ENCODE data around the gene PF4V1.

PF4V1 gene

GRCh38 chr4:73871511-73872310 lies 18.6 kb downstream of the PF4V1 start:
- Histone ChIP-seq H3K27ac (ENCODE audit: low read length) (no peak overlapping the region), H3K9ac (ENCODE audit: low read length) (no peak overlapping the region), H3K4me1 (ENCODE audit: low read length) (no peaks in the 10 kb centered on the region), H3K79me2 (ENCODE audit: low read length) (no peaks in the 10 kb centered on the region), H3K9me3 (replicated peaks; ENCODE audit: insufficient read depth, low read length) (no peaks in the 10 kb centered on the region), H3K4me3 (ENCODE audit: low read length) (no peak overlapping the region), H2AFZ (ENCODE audit: low read length) (no peak overlapping the region), H3F3A (ENCODE audit: insufficient read depth, low read length) (no peaks in the 10 kb centered on the region), H4K20me1 (ENCODE audit: insufficient read depth, low read length) (no peaks in the 10 kb centered on the region), H3K4me2 (ENCODE audit: low read depth, low read length) (no peak overlapping the region), H3K36me3 (replicated peaks; ENCODE audit: insufficient read depth, low read length) (no peaks in the 10 kb centered on the region), H3K27me3 (replicated peaks; ENCODE audit: insufficient read depth, low read length) (no peaks in the 10 kb centered on the region), H3K9me2 (replicated peaks; ENCODE audit: insufficient read depth, low read length) (no peaks in the 10 kb centered on the region)
- no peak for TF ChIP-seq CTCF (IDR thresholded peaks at IDR 0.05; ENCODE audit: low read length)
- TF ChIP-seq EZH2phosphoT487 (IDR thresholded peaks at IDR 0.05; ENCODE audit: low read length), result no peak
- no peak for TF ChIP-seq EZH2 (optimal IDR thresholded peaks at IDR 0.05; ENCODE audit: low read depth, low read length)
- no peak for DNase-seq

- no peak overlapping the region for H3K4me3 ChIP-seq (ENCODE audit: low read length)
- no peaks in the 10 kb centered on the region for H3K36me3 ChIP-seq (replicated peaks; ENCODE audit: insufficient read depth, low read length)
These were observed 19.4 kb downstream of the PF4V1 start for GRCh38 chr4:73872316-73873108.

GRCh38 chr4:73874386-73874785 lies 21.3 kb downstream of the PF4V1 start:
- Histone ChIP-seq H3K27ac (ENCODE audit: low read length) (no peak overlapping the region), H2AFZ (ENCODE audit: low read length) (no peak overlapping the region), H3K4me2 (ENCODE audit: low read depth, low read length) (no peak overlapping the region), H3K36me3 (replicated peaks; ENCODE audit: insufficient read depth, low read length) (no peaks in the 10 kb centered on the region), H3K27me3 (replicated peaks; ENCODE audit: insufficient read depth, low read length) (no peaks in the 10 kb centered on the region), H3F3A (ENCODE audit: insufficient read depth, low read length) (no peaks in the 10 kb centered on the region), H3K9me2 (replicated peaks; ENCODE audit: insufficient read depth, low read length) (no peaks in the 10 kb centered on the region), H3K4me3 (ENCODE audit: low read length) (no peak overlapping the region), H3K9me3 (replicated peaks; ENCODE audit: insufficient read depth, low read length) (no peaks in the 10 kb centered on the region), H3K4me1 (ENCODE audit: low read length) (no peaks in the 10 kb centered on the region), H4K20me1 (ENCODE audit: insufficient read depth, low read length) (no peaks in the 10 kb centered on the region), H3K79me2 (ENCODE audit: low read length) (no peaks in the 10 kb centered on the region), H3K9ac (ENCODE audit: low read length) (no peak overlapping the region)
- DNase-seq, result no peak
- no peak for TF ChIP-seq EZH2phosphoT487 (IDR thresholded peaks at IDR 0.05; ENCODE audit: low read length)
- TF ChIP-seq CTCF (IDR thresholded peaks at IDR 0.05; ENCODE audit: low read length), result no peak
- no peak for TF ChIP-seq EZH2 (optimal IDR thresholded peaks at IDR 0.05; ENCODE audit: low read depth, low read length)

More at GRCh38 chr4:73872316-73873108, 19.4 kb downstream of the PF4V1 start:
- H3K27ac ChIP-seq (ENCODE audit: low read length), result no peak overlapping the region
- no peaks in the 10 kb centered on the region for H3K27me3 ChIP-seq (replicated peaks; ENCODE audit: insufficient read depth, low read length)
- H3K4me2 ChIP-seq (ENCODE audit: low read depth, low read length), result no peak overlapping the region
- H2AFZ ChIP-seq (ENCODE audit: low read length), result no peak overlapping the region
- no peaks in the 10 kb centered on the region for H3K4me1 ChIP-seq (ENCODE audit: low read length)
- DNase-seq, result no peak
- TF ChIP-seq EZH2phosphoT487 (IDR thresholded peaks at IDR 0.05; ENCODE audit: low read length) (no peak), EZH2 (optimal IDR thresholded peaks at IDR 0.05; ENCODE audit: low read depth, low read length) (no peak)
- no peaks in the 10 kb centered on the region for H3K9me3 ChIP-seq (replicated peaks; ENCODE audit: insufficient read depth, low read length)
- H3K9me2 ChIP-seq (replicated peaks; ENCODE audit: insufficient read depth, low read length), result no peaks in the 10 kb centered on the region
- no peaks in the 10 kb centered on the region for H4K20me1 ChIP-seq (ENCODE audit: insufficient read depth, low read length)
- no peaks in the 10 kb centered on the region for H3F3A ChIP-seq (ENCODE audit: insufficient read depth, low read length)
- no peak overlapping the region for H3K9ac ChIP-seq (ENCODE audit: low read length)
- H3K79me2 ChIP-seq (ENCODE audit: low read length), result no peaks in the 10 kb centered on the region

Measured in MM.1S (cell line).